HEK293T (cell line): ENCODE measurements around the gene MRPL21.

Source experiments
- BHLHE40 ChIP-seq: fragments of 450-650 bp; IDR thresholded peaks from 2 replicates; pipeline ENCODE4 v1.6.1; 2016; ENCODE audit warnings: mild to moderate bottlenecking, moderate library complexity, borderline replicate concordance
- HDGF ChIP-seq: fragments of 450-650 bp; IDR thresholded peaks from 2 replicates; pipeline ENCODE4 v1.6.1; 2017; ENCODE audit warnings: antibody characterized with exemption, borderline replicate concordance

DNA sequence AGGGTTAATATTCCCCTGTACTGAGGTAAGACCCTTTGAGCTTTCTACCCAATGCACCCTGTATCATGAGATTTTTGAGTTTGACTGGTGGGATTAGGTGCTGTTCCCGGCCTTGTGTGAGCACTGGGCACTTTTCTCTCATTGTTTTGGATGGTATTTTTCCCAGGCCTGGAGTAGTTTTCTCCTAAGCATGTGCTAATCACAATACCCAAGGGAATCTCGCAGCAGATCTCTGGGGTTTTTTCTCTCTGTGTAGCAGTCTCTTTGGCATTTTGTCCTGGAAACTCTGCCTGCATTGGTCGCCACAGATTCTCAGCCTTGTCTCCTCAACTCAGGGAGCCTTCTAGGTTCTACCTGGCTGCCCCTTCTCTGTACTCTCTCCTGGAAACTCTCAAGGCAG lies 20.0 kb upstream of the MRPL21 start:
- no peak for TF ChIP-seq BHLHE40
- TF ChIP-seq HDGF, result no peak
